Calu3 (cell line): ENCODE data around the gene SERPINE2. TPM values are rescaled to one million over a fixed set of nuclear protein-coding genes. Genes with fewer than 3 reads are reported as not detected.

Source experiments
- BruUV-seq: library from RNA; stranded (reverse); fragments of 400-500 nt; replicated peaks from 2 replicates; lab custom pipeline; 2021; lab: Mats Ljungman, UMichigan
- CTCF ChIA-PET: fragments of 300-600 bp; sonication (Branson Sonifier 250); formaldehyde crosslinking; loops from one replicate; lab custom pipeline; 2022; ENCODE audit warnings: antibody characterized with exemption; lab: Charles Lee
- DNase-seq: peaks from one replicate; pipeline ENCODE4 v3.0.0; 2022
- H3K27ac Mint-ChIP-seq: one replicate; pipeline ENCODE4 v1.8.0; 2022; ENCODE audit warnings: mixed read lengths; ENCODE audit not compliant: unreplicated experiment
- H3K27me3 Mint-ChIP-seq: one replicate; pipeline ENCODE4 v1.8.0; 2022; ENCODE audit warnings: mixed read lengths; ENCODE audit not compliant: unreplicated experiment
- H3K36me3 Mint-ChIP-seq: one replicate; pipeline ENCODE4 v1.8.0; 2022; ENCODE audit warnings: mild to moderate bottlenecking, moderate library complexity, mixed read lengths; ENCODE audit not compliant: insufficient read depth, unreplicated experiment
- H3K4me1 Mint-ChIP-seq: one replicate; pipeline ENCODE4 v1.8.0; 2022; ENCODE audit warnings: mild to moderate bottlenecking, low read depth, mixed read lengths; ENCODE audit not compliant: unreplicated experiment
- H3K4me3 Mint-ChIP-seq: one replicate; pipeline ENCODE4 v1.8.0; 2022; ENCODE audit warnings: mild to moderate bottlenecking, low read depth, moderate library complexity, mixed read lengths; ENCODE audit not compliant: unreplicated experiment
- H3K9me3 Mint-ChIP-seq: one replicate; pipeline ENCODE4 v1.8.0; 2022; ENCODE audit warnings: low read depth, mixed read lengths; ENCODE audit not compliant: unreplicated experiment
- intact Hi-C: fragments of 100-400 bp; cut with micrococcal nuclease; formaldehyde crosslinking; loops from one replicate; pipeline ENCODE4 v1.10.0; 2022; ENCODE audit not compliant: unreplicated experiment
- total RNA-seq: library from RNA; stranded (reverse); gene quantifications from 2 replicates; pipeline ENCODE4 v1.2.3, GENCODE V29; 2022
- TF ChIP-seq, protein P1 (sequence below): fragments of 200-600 bp; IDR thresholded peaks from one replicate; pipeline ENCODE4 v1.8.0; 2022; ENCODE audit warnings: antibody characterized with exemption; ENCODE audit not compliant: unreplicated experiment

Gene SERPINE2
- total RNA-seq, 1 experiment from 2014 or later = 39.7 TPM

GRCh38 chr2:223995569-223995968, 43.5 kb downstream of the SERPINE2 start:
- Mint-ChIP-seq H3K4me3 (no peak overlapping the region), H3K4me1 (peaks cover 33% of the 10 kb centered on the region), H3K36me3 (peaks cover 18% of the 10 kb centered on the region), H3K27me3 (no peaks in the 10 kb centered on the region), H3K9me3 (no peaks in the 10 kb centered on the region), H3K27ac (peak overlapping the region; percentile 81)
- no TSS peak for BruUV-seq
- intact Hi-C loops = no loop called here
- TF ChIP-seq, protein P1, sequence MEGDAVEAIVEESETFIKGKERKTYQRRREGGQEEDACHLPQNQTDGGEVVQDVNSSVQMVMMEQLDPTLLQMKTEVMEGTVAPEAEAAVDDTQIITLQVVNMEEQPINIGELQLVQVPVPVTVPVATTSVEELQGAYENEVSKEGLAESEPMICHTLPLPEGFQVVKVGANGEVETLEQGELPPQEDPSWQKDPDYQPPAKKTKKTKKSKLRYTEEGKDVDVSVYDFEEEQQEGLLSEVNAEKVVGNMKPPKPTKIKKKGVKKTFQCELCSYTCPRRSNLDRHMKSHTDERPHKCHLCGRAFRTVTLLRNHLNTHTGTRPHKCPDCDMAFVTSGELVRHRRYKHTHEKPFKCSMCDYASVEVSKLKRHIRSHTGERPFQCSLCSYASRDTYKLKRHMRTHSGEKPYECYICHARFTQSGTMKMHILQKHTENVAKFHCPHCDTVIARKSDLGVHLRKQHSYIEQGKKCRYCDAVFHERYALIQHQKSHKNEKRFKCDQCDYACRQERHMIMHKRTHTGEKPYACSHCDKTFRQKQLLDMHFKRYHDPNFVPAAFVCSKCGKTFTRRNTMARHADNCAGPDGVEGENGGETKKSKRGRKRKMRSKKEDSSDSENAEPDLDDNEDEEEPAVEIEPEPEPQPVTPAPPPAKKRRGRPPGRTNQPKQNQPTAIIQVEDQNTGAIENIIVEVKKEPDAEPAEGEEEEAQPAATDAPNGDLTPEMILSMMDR = no peak
- DNase-seq = no peak
- CTCF ChIA-PET = interaction anchor here (3.0 kb wide), 1 partner anchor 289 kb away, joined by 50 read pairs; no protein-coding TSS in a partner anchor

DNA sequence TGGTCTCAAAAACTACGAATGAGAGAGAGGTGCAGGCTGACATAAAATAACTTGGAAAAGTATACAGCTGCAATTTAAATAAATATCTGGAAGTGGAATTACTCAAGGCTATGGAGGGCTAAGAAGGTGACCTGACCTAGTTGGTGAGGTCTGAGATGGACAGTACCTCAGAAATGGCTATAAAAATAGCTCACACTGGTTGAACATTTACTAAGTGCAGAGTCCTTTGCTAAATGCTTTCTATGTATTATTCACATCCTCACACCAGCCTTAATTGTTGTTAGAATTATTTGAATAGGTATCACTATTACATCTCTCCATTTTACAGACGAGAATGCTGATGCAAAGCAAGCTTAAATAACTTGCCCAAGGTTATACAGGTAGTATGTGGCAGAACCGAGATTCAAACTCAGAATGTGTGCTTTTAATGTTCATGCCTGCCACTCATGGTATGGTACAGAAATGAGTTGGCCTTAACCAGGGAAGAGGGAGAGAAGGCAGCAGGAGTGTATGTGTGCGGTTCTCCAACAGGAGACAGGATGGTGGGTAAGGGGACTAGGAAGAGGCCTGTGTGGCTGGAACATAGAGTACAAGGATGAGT, 44.4 kb downstream of the SERPINE2 start:
- Mint-ChIP-seq H3K4me3 (no peak overlapping the region), H3K9me3 (no peaks in the 10 kb centered on the region), H3K4me1 (peaks cover 33% of the 10 kb centered on the region), H3K36me3 (peaks cover 21% of the 10 kb centered on the region), H3K27me3 (no peaks in the 10 kb centered on the region), H3K27ac (peak overlapping the region; percentile 81)
- no TSS peak for BruUV-seq
- TF ChIP-seq, protein P1 = no peak
- no peak for DNase-seq
- CTCF ChIA-PET = interaction anchor here (1.6 to 3.0 kb wide), 2 partner anchors 290 to 293 kb away, joined by 11 to 50 read pairs; no protein-coding TSS in a partner anchor
- intact Hi-C loops = loop anchor here (5.0 kb wide), 1 partner anchor 148 kb away; no protein-coding TSS in a partner anchor

DNA sequence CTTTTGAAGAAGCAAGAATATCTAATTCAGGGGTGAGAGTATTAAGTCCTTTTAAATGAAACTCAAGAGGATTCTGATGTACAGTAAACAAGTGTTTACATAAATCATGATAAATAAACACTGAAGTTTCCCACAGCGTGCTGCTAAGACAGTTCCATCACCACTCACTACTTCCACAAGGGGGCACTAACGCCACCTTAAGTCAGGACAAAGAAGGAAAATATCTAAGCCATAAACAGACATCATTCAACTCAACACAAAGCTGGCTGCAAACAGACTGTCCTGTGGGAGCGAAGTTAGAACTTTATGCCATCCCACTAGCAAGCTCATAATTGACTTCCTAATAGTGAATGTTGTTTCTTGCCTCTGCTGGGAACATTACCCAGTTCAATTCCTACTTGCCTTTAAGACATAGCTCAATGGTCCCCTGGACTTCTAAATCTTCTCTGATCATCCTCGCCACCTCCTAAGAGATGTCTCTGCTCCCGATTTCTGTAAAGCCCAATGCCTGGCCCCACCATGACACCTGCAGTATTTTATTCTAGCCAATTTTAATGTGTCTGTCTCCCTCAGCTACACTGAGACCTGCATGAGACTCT, 45.4 kb downstream of the SERPINE2 start:
- Mint-ChIP-seq H3K9me3 (no peaks in the 10 kb centered on the region), H3K4me1 (peaks cover 33% of the 10 kb centered on the region), H3K27me3 (no peaks in the 10 kb centered on the region), H3K36me3 (peaks cover 25% of the 10 kb centered on the region), H3K4me3 (no peak overlapping the region), H3K27ac (peak overlapping the region; percentile 81)
- no TSS peak for BruUV-seq
- intact Hi-C loops = loop anchor here (1.0 to 5.0 kb wide), 3 partner anchors 45 to 291 kb away; no protein-coding TSS in a partner anchor
- CTCF ChIA-PET = interaction anchor here (0.8 to 3.0 kb wide), 12 partner anchors 10 to 294 kb away, joined by 3 to 50 read pairs (median 6); partner anchors contain the start of gene SERPINE2
- TF ChIP-seq, protein P1 = peak; percentile 72
- DNase-seq = peak; percentile 74

DNA sequence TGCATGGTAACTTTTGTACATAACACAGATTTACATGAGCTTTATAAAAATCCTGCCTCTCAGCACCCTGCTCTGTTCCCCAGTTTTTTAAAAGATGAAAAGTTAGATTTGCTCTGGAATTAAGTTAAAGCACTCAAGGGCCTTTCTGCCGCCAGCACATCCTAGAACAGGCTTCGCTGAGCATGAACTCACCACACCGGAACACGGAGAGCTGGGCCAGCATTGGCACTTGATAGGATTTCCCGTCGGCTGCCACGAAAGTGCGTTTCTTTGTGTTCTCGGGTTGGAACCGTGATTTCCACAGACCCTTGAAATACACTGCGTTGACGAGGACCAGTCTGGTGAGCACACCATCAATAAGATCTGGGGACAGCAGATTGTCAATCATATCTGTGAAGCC, 47.5 kb downstream of the SERPINE2 start:
- Mint-ChIP-seq H3K27me3 (no peaks in the 10 kb centered on the region), H3K4me3 (no peak overlapping the region), H3K36me3 (peaks cover 24% of the 10 kb centered on the region), H3K9me3 (no peaks in the 10 kb centered on the region), H3K27ac (no peak overlapping the region), H3K4me1 (peaks cover 24% of the 10 kb centered on the region)
- CTCF ChIA-PET = interaction anchor here (1.0 kb wide), 1 partner anchor 293 kb away, joined by 5 read pairs; no protein-coding TSS in a partner anchor
- DNase-seq = no peak
- TF ChIP-seq, protein P1 = no peak
- intact Hi-C loops = loop anchor here (5.0 kb wide), 1 partner anchor 151 kb away; no protein-coding TSS in a partner anchor
- no TSS peak for BruUV-seq
